ENCODE measurements around the gene ARPC1A.

Gene ARPC1A

GRCh38 chr7:99395616-99396327 lies 70.1 kb downstream of the ARPC1A start:
- in situ Hi-C loops (cut with MboI; ENCODE audit: low sequenced_read_pairs, unreplicated experiment) = no loop called here
- DNase-seq (ENCODE audit: low spot score) = no peak
- no peak for TF ChIP-seq CTCF (IDR thresholded peaks at IDR 0.05; ENCODE audit: borderline replicate concordance, control extremely low read depth, extremely low read depth, insufficient read depth, missing control alignments)

- no peak for TF ChIP-seq CTCF (IDR thresholded peaks at IDR 0.05; ENCODE audit: borderline replicate concordance, control extremely low read depth, extremely low read depth, insufficient read depth, missing control alignments)
- DNase-seq (ENCODE audit: low spot score) = no peak
- in situ Hi-C loops (cut with MboI; ENCODE audit: low sequenced_read_pairs, unreplicated experiment) = no loop called here
Observed at GRCh38 chr7:99396418-99397296, 71.0 kb downstream of the ARPC1A start.

DNA sequence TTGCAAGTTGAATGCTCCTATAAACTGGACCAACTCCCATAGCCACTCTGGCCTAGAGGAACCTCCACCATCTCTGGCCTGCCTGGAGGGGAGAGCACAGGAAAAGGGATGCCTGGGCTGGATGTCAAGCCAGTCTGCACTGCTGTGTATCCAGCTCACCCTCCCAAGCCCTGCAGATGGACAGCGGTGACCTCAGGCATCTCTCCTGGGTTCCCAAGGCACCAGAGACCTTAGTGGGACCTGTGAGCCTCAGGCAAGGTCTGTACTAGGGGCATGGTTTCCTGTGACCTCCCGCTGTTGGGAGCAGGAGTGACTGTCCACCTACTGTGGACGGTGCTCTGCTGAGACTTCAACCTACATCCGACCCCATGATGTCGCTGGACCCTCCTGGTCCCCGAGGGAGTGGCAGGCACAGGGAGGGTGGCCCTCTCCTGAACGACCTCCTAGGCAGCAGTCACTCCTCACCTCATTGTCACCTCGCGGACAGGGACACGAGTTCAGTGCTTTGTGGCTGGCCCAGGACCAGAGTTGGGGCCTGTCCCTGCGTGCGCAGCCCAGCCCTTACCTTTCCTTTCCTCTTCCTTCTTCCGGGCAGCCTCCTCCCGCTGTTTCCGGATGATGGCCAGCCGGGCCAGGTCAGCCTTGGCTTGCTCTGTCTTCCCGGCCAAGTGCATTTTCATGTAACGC lies 71.7 kb downstream of the ARPC1A start:
- TF ChIP-seq CTCF (IDR thresholded peaks at IDR 0.05; ENCODE audit: borderline replicate concordance, control extremely low read depth, extremely low read depth, insufficient read depth, missing control alignments) = no peak
- DNase-seq (ENCODE audit: low spot score) = no peak
- in situ Hi-C loops (cut with MboI; ENCODE audit: low sequenced_read_pairs, unreplicated experiment) = no loop called here

DNA sequence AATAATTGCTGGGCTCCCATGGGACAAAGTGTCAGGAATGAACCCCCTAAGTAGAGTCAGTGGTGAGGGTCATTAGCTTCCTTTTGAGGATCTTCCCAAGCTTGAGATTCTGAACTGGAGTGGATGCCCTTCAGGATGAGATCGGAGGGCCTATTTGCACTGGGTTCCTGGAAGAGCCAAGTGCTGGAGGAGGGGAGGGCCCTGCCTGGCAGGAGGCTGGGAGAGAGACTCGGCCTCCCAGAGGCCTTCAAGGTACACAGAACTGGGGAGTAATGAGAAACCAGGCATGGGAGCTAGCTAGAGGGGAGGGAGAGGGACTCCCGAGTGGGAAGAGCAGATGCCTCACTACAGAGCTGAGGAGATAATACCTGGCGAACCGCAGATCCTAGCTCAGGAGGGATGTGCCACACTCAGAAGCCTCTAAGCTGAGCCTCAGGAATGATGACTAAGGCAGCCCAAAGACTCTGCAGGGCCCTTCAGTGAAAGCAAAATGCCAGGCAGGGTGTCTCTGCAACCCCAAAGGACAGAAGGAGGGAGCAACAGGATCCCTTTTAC lies 73.3 kb downstream of the ARPC1A start:
- in situ Hi-C loops (cut with MboI; ENCODE audit: low sequenced_read_pairs, unreplicated experiment) = no loop called here
- no peak for TF ChIP-seq CTCF (IDR thresholded peaks at IDR 0.05; ENCODE audit: borderline replicate concordance, control extremely low read depth, extremely low read depth, insufficient read depth, missing control alignments)
- DNase-seq (ENCODE audit: low spot score) = no peak

DNA sequence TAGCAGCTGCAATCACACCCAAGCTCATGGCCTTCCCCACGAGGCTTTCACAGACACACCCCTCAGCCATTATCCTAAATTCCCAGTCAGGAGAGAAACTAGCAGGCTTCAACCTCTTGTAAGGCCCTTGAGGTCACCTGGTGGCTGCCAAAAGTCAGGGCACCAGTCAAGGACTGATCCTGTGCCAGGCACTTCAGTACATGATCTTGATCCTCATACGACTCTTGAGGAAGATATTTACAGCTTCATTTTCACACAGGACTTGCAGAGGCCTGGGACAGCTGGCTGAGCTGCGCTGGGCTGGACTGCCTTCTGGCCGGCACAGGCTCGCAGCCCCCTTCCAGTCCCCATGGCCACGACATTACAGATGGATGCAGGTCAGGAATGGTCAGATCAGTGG lies 73.9 kb downstream of the ARPC1A start:
- DNase-seq (ENCODE audit: low spot score) = no peak
- no peak for TF ChIP-seq CTCF (IDR thresholded peaks at IDR 0.05; ENCODE audit: borderline replicate concordance, control extremely low read depth, extremely low read depth, insufficient read depth, missing control alignments)
- in situ Hi-C loops (cut with MboI; ENCODE audit: low sequenced_read_pairs, unreplicated experiment) = no loop called here

DNA sequence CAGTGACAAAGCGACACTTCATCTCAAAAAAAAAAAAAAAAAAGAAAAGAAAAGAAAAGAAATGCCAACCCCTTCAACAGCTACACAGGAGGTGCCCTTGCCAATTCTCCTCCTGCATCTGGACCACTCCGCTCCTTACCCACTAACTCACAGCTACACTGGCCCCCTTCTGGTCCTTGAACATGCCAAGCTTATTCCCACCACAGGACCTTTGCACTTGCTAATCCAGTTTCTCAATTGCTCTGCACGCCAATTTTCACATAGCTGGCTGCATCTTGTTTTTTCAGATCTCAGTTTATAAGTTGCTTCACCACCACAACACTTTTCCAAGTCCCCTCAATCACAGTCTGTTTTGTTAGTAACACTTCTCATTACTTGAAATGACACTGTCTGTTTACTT lies 77.2 kb downstream of the ARPC1A start:
- in situ Hi-C loops (cut with MboI; ENCODE audit: low sequenced_read_pairs, unreplicated experiment) = no loop called here
- no peak for DNase-seq (ENCODE audit: low spot score)
- no peak for TF ChIP-seq CTCF (IDR thresholded peaks at IDR 0.05; ENCODE audit: borderline replicate concordance, control extremely low read depth, extremely low read depth, insufficient read depth, missing control alignments)

Measured in GM13976 (cell line).